ENCODE data around the gene ZBTB12.

GRCh38 chr6:31889331-31889972 is 12.4 kb downstream of the ZBTB12 start:
- TF ChIP-seq ZFX (CRISPR knock-in tag; IDR thresholded peaks at IDR 0.05) (no peak), E2F5 (CRISPR knock-in tag; IDR thresholded peaks at IDR 0.05) (no peak), SIX5 (IDR thresholded peaks at IDR 0.05; ENCODE audit: borderline replicate concordance in 1 of 2, insufficient read depth in 1 of 2, low read depth in 1 of 2, low read length in 2 of 2) (no peak), STAT5B (CRISPR knock-in tag; IDR thresholded peaks at IDR 0.05) (no peak), ZNF133 (CRISPR knock-in tag; IDR thresholded peaks at IDR 0.05) (no peak), HMG20B (CRISPR knock-in tag; IDR thresholded peaks at IDR 0.05) (no peak), SPI1 (IDR thresholded peaks at IDR 0.05; ENCODE audit: borderline replicate concordance, low read depth, low read length) (no peak), HMGN3 (IDR thresholded peaks at IDR 0.05; ENCODE audit: borderline replicate concordance, extremely low read depth, insufficient read length, low read depth, low read length) (no peak), BHLHE40 (IDR thresholded peaks at IDR 0.05; ENCODE audit: low read length) (no peak), SMARCA4 (IDR thresholded peaks at IDR 0.05) (no peak), CTCF (IDR thresholded peaks at IDR 0.05 in 2 of 3, conservative IDR thresholded peaks at IDR 0.05 in 1 of 3; ENCODE audit: insufficient read depth in 2 of 3, low read depth in 1 of 3, low read length in 3 of 3) (no peak), MLX (CRISPR knock-in tag; conservative IDR thresholded peaks at IDR 0.05) (no peak), MAX (CRISPR knock-in tag; IDR thresholded peaks at IDR 0.05) (no peak), POLR2A (conservative IDR thresholded peaks at IDR 0.05) (no peak)
